HG03097 (cell line): ENCODE results near the gene KDM2A.
A peak's percentile ranks its signal among the peaks of the same experiment; 100 is the strongest.
"Not testable (repeated sequence)": the region's sequence is repeated elsewhere in the genome, so short reads cannot be mapped to it uniquely, and the experiment has no call there.

Experiments used
- ATAC-seq: cut with Tn5 transposase; IDR thresholded peaks from one replicate; pipeline ENCODE4 v1.9.1; 2021; ENCODE audit not compliant: unreplicated experiment, low FRiP score

KDM2A gene

GRCh38 chr11:67117176-67117575 is 1.9 kb upstream of the KDM2A start:
- ATAC-seq: no peak

GRCh38 chr11:67117672-67118180 is 1.3 kb upstream of the KDM2A start:
- ATAC-seq: peak; percentile 10

- ATAC-seq: peak; percentile 3
These were observed 789 bp upstream of the KDM2A start for GRCh38 chr11:67118181-67118766.

- peak; percentile 24 for ATAC-seq
These were observed 725 bp downstream of the KDM2A start for GRCh38 chr11:67119585-67120391.

DNA sequence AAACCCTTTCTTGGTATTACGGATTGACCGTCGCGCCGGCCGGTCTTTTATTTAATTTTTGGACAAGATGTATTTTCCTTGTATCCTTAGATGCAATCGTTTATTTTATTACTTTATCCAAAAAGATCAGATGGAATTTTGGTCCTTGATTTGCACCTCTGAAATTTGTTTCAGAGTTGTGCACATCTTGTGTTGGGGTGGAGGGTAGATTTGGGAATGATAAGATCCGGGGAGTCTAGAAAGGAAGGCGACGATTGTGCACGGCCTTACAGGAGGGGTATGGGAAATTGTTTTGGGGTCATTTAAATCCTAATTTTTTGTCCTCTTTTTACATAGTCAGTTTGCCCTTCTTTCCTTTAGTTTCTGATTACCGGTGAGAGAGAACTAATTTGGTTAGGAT is 1.4 kb downstream of the KDM2A start:
- no peak for ATAC-seq

- ATAC-seq: no peak
These were observed 2.0 kb downstream of the KDM2A start for GRCh38 chr11:67120881-67121710.

DNA sequence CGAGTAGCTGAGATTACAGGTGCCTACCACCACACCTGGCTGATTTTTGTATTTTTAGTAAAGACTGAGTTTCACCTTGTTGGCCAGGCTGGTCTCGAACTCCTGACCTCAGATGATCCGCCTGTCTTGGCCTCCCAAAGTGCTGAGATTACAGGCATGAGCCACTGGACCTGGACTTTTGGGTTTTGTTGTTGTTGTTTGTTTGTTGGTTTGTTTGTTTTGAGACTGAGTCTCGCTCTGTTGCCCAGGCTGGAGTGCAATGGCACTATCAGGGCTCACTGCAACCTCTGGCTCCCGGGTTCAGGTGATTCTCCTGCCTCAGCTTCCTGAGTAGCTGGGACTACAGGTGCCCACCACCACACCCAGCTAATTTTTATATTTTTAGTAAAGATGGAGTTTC is 4.7 kb downstream of the KDM2A start:
- ATAC-seq: not testable (repeated sequence)

DNA sequence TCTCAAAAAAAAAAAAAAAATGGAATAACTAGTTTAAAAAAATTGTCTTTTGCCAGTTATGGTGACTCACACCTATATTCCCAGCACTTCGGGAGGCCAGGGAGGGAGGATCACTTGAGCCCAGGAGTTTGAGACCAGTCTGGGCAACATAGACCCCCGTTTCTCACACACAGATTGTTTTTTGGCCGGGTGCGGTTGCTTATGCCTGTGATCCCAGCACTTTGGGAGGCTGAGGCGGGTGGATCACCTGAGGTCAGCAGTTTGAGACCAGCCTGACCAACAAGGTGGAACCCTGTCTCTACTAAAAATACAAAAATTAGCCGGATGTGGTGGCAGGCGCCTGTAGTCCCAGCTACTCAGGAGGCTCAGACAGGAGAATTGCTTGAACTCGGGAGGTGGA is 7.2 kb downstream of the KDM2A start:
- not testable (repeated sequence) for ATAC-seq

- no peak for ATAC-seq
These were observed 7.9 kb downstream of the KDM2A start for GRCh38 chr11:67126986-67127385.

DNA sequence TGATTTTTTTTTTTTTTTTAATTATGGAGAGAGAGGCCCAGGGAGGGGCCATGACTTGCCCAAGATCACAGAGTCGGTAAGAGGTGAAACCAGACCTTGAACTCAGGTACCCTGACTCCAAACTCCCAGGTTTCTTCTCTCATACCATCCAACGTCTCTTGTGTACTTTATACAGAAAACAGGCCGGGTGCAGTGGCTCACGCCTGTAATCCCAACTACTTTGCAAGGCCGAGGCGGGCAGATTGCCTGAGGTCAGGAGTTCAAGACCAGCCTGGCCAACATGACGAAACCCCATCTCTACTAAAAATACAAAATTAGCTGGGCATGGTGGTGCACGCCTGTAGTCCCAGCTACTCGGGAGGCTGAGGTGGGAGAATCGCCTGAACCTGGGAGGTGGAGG is 11.8 kb downstream of the KDM2A start:
- not testable (repeated sequence) for ATAC-seq

- ATAC-seq: no peak
These were observed 17.1 kb downstream of the KDM2A start for GRCh38 chr11:67136156-67136555.

GRCh38 chr11:67138922-67139321 is 19.9 kb downstream of the KDM2A start:
- ATAC-seq: no peak

- no peak for ATAC-seq
These were observed 27.6 kb downstream of the KDM2A start for GRCh38 chr11:67146516-67147226.

DNA sequence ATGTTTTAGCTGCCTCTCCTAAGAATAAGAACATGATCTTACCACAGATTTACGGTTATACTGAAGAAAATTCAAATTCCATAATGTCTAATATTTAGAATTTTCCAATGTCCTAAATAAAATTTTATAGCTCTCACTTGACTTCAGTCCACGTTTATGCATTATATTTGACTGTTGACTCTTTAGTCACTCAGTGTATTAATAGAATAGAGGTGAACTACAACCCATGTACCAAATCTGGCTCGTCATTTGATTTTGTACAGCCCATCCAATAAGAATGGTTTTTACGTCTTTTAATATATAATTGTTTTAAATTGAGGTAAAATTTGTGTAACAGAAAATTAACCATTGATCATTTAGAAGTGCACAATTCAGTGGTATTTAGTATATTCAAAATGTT is 34.9 kb downstream of the KDM2A start:
- no peak for ATAC-seq

- no peak for ATAC-seq
These were observed 35.7 kb downstream of the KDM2A start for GRCh38 chr11:67154726-67155125.

DNA sequence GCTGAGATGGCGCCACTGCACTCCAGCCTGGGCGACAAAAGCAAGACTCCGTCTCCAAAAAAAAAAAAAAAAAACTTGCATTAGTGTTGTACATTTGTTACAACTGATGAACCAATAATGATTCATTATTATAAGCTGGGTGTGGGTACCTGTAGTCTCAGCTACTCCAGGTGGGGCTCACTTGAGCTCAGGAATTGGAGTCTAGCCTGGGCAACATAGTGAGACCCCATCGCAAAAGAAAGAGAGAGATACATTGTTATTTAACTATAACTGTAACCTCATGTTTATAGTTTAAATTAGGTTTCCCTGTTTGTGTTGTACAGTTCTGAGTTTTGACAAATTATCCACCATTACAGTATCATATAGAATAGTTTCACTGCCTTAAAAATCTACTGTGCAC is 38.6 kb downstream of the KDM2A start:
- no peak for ATAC-seq

DNA sequence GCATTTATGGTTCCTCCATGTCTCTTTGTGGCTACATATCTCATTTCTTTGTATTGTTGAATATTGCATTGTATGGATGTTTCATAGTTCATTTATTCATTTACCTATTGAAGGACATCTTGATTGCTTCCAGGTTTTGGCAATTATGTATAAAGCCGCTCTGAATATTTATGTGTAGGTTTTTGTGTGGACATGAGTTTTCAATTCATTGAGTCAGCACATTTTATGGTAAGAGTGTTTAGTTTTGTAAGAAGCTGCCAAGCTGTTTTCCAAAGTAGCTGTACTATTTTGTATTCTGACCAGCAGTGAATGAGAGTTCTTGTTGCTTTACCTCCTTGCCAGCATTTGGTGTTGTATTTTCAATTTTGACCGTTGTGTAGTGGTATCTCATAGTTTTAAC is 39.2 kb downstream of the KDM2A start:
- ATAC-seq: no peak

DNA sequence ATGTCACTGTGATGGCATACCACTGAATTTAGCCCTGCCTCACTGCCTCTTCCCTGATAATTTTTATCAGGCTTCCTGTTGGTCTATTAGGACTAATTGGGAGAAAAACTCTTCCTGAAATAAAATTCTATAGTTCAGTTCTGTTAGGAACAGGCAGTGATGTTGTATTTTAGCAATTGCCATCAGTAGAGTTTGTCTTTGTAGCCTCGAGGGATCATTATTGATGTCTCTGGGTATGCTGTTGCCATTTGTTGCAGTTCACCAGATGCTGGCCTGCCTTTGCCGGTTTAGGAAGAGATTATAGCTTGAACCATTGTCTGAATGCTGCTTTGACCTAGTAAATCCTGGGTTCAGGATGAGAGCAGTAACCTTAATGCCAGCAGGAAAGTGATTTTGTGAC is 41.0 kb downstream of the KDM2A start:
- ATAC-seq: no peak

- ATAC-seq: no peak
These were observed 42.1 kb downstream of the KDM2A start for GRCh38 chr11:67160872-67161783.

DNA sequence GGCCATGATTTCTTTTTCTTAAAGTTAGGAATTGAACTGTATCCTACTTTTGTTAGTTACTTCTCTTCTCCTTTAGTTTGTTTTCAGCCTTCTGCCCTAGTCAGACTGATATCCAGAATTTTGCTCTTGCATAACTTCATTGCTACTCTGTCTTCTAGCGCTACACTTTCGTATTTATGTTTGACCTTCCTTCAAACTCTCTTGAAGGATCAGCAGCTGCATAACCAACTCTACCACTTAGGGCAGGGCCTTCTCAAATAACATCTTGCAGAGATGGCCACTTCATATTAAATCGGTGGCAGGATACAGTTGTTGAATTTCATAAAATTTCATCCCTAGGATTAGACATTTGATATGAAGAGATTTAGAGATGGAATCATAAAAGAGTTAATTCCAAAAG is 43.9 kb downstream of the KDM2A start:
- ATAC-seq: no peak
